ENCODE measurements around the gene TSPAN15. TPM values are rescaled to one million over a fixed set of nuclear protein-coding genes. Genes with fewer than 3 reads are reported as not detected.

TSPAN15 gene
- total and polyA plus RNA-seq, 2 of the 4 experiments (the other 2 are of a cell fraction): 0.48 TPM; not detected in 1

DNA sequence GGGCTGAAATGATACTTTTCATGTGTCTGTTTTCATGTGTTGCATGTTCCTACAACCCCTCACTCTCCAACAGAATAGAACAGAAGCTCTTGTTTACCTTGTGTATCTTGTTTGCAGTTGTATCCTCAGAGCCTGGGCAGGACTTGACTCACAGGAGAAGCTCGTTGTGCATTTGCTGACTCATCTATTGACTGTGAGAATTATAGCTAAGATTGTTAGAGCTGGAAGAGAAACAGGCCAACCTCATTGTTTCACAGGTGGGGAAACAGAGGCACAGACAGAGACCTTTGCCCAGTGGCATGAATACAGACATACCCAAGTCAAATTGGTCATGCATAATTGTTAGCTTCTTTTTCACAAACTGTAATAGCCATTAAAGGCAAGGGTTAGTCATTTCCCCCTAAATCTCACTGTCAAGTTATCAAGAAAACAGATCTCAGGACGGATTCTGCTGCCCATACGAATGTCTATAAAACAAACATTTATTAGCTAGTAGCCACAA, 4.6 kb upstream of the TSPAN15 start:
- ATAC-seq (ENCODE audit: low read depth): peak; percentile 69
- dilution Hi-C loops (cut with HindIII; ENCODE audit: low sequenced_read_pairs, unreplicated experiment): no loop called here
- in situ Hi-C loops (cut with MboI; ENCODE audit: low sequenced_read_pairs): no loop called here
- CTCF ChIA-PET: interaction anchor here (0.6 kb wide), 2 partner anchors 38 to 936 kb away, joined by 4 to 5 read pairs; no protein-coding TSS in a partner anchor
- Histone ChIP-seq H2AK5ac (ENCODE audit: low read depth, low read length) (no peak overlapping the region), H3K23ac (ENCODE audit: low read depth, low read length) (no peak overlapping the region), H3K56ac (ENCODE audit: extremely low read depth, insufficient read depth, low read length) (no peak overlapping the region), H2AK9ac (replicated peaks; ENCODE audit: low read depth, low read length, poor library complexity) (no peak overlapping the region), H4K20me1 (ENCODE audit: insufficient read depth, low read length) (peaks cover 3% of the 10 kb centered on the region; the same call in 1 of the 2 replicates), H2AFZ (replicated peaks; ENCODE audit: low read length, poor library complexity) (no peak overlapping the region), H2BK5ac (ENCODE audit: low read depth, low read length, poor library complexity, severe bottlenecking) (peak overlapping the region; percentile 52), H3K14ac (replicated peaks; ENCODE audit: low read depth, low read length) (no peak overlapping the region; the same call in 1 of the 2 replicates), H4K8ac (ENCODE audit: low read depth in 2 of 2, low read length in 2 of 2) (no peak overlapping the region), H3K18ac (ENCODE audit: low read depth, low read length) (peak overlapping the region; percentile 69; the same call in 1 of the 2 replicates), H3K4me3 (ENCODE audit: insufficient read depth, low read depth, low read length) (no peak overlapping the region), H3K9me3 (ENCODE audit: control insufficient read depth, insufficient read depth, low read length) (no peaks in the 10 kb centered on the region), H3K36me3 (ENCODE audit: control insufficient read depth, insufficient read depth, low read length) (no peaks in the 10 kb centered on the region), H3K4me2 (ENCODE audit: low read depth, low read length) (peak overlapping the region; percentile 58), H3K4ac (ENCODE audit: low read depth, low read length) (peak overlapping the region; percentile 60; the same call in 1 of the 2 replicates), H3K4me1 (ENCODE audit: control insufficient read depth, insufficient read depth, low read length) (peaks cover 9% of the 10 kb centered on the region), H2BK20ac (ENCODE audit: low read depth, low read length) (peak overlapping the region; percentile 82), H3K27me3 (ENCODE audit: control insufficient read depth, insufficient read depth, low read length) (peaks cover 7% of the 10 kb centered on the region), H3K79me1 (ENCODE audit: low read depth in 1 of 2, low read length in 2 of 2) (no peaks in the 10 kb centered on the region), H4K91ac (ENCODE audit: insufficient read depth, low read depth, low read length) (peak overlapping the region; percentile 7; the same call in 1 of the 2 replicates), H2BK120ac (ENCODE audit: low read depth, low read length) (peak overlapping the region; percentile 61), H4K5ac (ENCODE audit: low read depth, low read length) (no peak overlapping the region; the same call in 1 of the 2 replicates), H3K9ac (ENCODE audit: low read depth, low read length) (no peak overlapping the region), H3K9me1 (ENCODE audit: insufficient read depth, low read length) (peaks cover 15% of the 10 kb centered on the region), H3K27ac (ENCODE audit: insufficient read depth, low read length) (peak overlapping the region; percentile 70; the same call in 1 of the 2 replicates), H2BK15ac (ENCODE audit: low read depth, low read length) (peak overlapping the region; percentile 16; the same call in 1 of the 3 replicates)
- intact Hi-C loops (cut with micrococcal nuclease): no loop called here
- 10% methylated on average over 2 of the region's 3 CpGs; no CpG with 5 or more reads in 1 of the 2 experiments for WGBS, 2 experiments (ENCODE audit: extremely low coverage in 2 of 2, insufficient read length in 1 of 2)
- peak; percentile 74 for DNase-seq
- POLR2A ChIA-PET (ENCODE audit: unreplicated experiment): interaction anchor here (0.6 kb wide), 1 partner anchor 1376 kb away, joined by 8 read pairs; no protein-coding TSS in a partner anchor
- TF ChIP-seq MXI1 (IDR thresholded peaks at IDR 0.05; ENCODE audit: borderline replicate concordance, low read depth, low read length): no peak
- TF ChIP-seq NFE2L2 (IDR thresholded peaks at IDR 0.05; ENCODE audit: low read depth, low read length): peak; percentile 84
- TF ChIP-seq FOS (IDR thresholded peaks at IDR 0.05; ENCODE audit: low read depth, low read length): peak; percentile 60; the same call in 1 of the 2 replicates
- TF ChIP-seq MAFK (IDR thresholded peaks at IDR 0.05; ENCODE audit: low read depth, low read length): peak; percentile 92
- no TSS peak for BruUV-seq (replicated peaks)
